Mucosa of descending colon (tissue), 3 donors: ENCODE measurements around the gene DCAKD. TPM values are rescaled to one million over a fixed set of nuclear protein-coding genes. Genes with fewer than 3 reads are reported as not detected.

Experiments used
- ATAC-seq: fragments of 200-7000 bp; cut with Tn5 transposase; one replicate; pipeline ENCODE4 v1.9.1; 2020; ENCODE audit warnings: mild to moderate bottlenecking, moderate library complexity
- DNase-seq, 3 donors: peaks; one replicate each; pipeline ENCODE4 v3.0.0-alpha.2; 2020
- H3K36me3 ChIP-seq: fragments of 200-600 bp; one replicate; pipeline ENCODE4 v1.8.0; 2021; ENCODE audit warnings: low read depth, mild to moderate bottlenecking
- H3K4me1 ChIP-seq: fragments of 200-600 bp; one replicate; pipeline ENCODE4 v1.8.0; 2021; ENCODE audit warnings: low read depth, mild to moderate bottlenecking
- H3K4me3 ChIP-seq: fragments of 200-600 bp; one replicate; pipeline ENCODE4 v1.8.0; 2021; ENCODE audit warnings: mild to moderate bottlenecking
- H3K9me3 ChIP-seq: fragments of 200-600 bp; one replicate; pipeline ENCODE4 v1.8.0; 2021; ENCODE audit warnings: mild to moderate bottlenecking
- intact Hi-C, 2 donors: fragments of 100-400 bp; cut with DNase I in 1 of 2; cut with micrococcal nuclease in 1 of 2; formaldehyde crosslinking; loops; one replicate each; pipeline versions ENCODE4 v1.11.0 to v1.11.1; 2022; cut with DNase I, micrococcal nuclease
- total RNA-seq, 3 donors: library from RNA; stranded (reverse); fragmentation: NEBNext Ultra II Directional in 2 of 3; extraction: Animal tissue kit (Norgen Biotek cat#: 25700) in 2 of 3; gene quantifications; one replicate each; pipeline versions ENCODE4 v1.2.1 to v1.2.4, GENCODE V29; 2021 to 2023
- TF ChIP-seq, protein P1 (sequence below): fragments of 200-600 bp; IDR thresholded peaks from one replicate; pipeline ENCODE4 v1.8.0; 2022; ENCODE audit warnings: antibody characterized with exemption, mild to moderate bottlenecking
- donor health status: DM: no; HTN: no; CAD: no; lungs with moderate emphysema.
- donor health status: DM: no; HTN: no; CAD: no.
- donor health status: DM: no; HTN: yes; CAD: no.

DCAKD gene
- total RNA-seq, 3 donors from 2014 or later = 21.6 to 29.0 (median 24.8) TPM

DNA sequence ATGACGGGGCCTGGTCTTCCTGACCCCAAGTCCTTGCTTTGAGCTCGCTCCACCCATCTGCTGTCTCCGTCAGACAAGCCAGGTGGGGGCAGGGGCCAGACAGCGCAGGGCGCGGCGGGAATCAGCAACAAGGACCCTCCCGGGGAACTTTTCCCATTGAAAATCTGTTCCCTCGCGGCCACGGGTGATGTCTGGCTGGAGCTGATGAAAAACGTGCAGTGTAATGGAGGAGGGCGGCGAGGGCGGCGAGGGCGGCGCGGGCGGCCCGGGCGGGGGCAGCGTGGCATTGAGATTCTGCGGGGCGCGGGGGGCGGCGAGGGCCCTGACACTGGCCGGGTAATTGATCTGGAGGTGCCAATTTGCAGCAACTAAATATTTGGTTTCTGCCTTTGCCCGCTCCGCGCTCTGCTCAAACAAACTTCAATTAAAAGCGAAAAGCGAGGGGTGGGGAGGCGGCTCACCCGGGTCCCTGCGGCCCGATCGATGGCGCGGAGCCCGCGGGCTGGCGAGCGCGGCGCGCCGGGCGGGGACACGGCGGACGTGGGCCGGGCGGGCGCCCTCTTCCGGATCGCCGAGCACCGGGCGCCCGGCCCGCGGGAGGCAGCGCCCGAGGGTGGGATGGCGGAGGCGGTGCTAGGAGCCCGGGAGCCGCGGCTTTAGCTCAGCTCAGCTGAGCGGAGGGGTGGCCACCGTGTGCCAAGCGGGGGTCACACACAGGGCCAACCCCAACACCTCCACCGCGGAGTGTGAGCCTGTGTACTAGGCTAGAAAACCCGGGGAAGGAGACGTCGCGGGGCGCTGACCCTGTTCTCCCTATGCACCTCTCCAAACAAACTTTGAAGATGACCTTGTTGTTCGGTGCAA lies 32.4 kb downstream of the DCAKD start:
- TF ChIP-seq, protein P1, sequence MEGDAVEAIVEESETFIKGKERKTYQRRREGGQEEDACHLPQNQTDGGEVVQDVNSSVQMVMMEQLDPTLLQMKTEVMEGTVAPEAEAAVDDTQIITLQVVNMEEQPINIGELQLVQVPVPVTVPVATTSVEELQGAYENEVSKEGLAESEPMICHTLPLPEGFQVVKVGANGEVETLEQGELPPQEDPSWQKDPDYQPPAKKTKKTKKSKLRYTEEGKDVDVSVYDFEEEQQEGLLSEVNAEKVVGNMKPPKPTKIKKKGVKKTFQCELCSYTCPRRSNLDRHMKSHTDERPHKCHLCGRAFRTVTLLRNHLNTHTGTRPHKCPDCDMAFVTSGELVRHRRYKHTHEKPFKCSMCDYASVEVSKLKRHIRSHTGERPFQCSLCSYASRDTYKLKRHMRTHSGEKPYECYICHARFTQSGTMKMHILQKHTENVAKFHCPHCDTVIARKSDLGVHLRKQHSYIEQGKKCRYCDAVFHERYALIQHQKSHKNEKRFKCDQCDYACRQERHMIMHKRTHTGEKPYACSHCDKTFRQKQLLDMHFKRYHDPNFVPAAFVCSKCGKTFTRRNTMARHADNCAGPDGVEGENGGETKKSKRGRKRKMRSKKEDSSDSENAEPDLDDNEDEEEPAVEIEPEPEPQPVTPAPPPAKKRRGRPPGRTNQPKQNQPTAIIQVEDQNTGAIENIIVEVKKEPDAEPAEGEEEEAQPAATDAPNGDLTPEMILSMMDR = peak; percentile 43
- intact Hi-C loops = loop anchor here in 1 of 2 donors (10.0 kb wide), 1 partner anchor 94 kb away; no protein-coding TSS in a partner anchor

DNA sequence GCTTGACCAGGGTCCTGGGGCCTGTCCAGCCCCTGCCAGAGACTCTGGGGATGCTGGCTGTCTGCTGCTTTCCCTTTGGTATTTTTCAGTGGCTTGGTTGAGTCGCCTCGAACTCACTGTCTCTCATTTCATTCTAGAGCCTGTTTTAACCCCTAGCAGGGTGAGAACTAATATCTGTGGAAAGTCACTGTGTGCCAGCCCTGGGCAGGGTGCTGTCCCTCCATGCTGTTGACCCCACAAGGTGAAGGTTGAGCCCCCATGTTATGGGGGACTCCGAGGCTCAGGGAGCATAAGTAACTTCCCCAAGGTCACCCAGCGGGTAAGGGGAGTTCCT lies 33.0 kb downstream of the DCAKD start:
- Histone ChIP-seq H3K4me3 (no peak overlapping the region), H3K4me1 (peaks cover 18% of the 10 kb centered on the region), H3K36me3 (no peaks in the 10 kb centered on the region), H3K9me3 (no peaks in the 10 kb centered on the region)
- intact Hi-C loops = loop anchor here in 1 of 2 donors (10.0 kb wide), 1 partner anchor 94 kb away; no protein-coding TSS in a partner anchor
- TF ChIP-seq, protein P1 = no peak
- DNase-seq (no peak), ATAC-seq (no peak)

More for the DNA sequence above, 32.4 kb downstream of the DCAKD start:
- Histone ChIP-seq H3K4me1 (peaks cover 18% of the 10 kb centered on the region), H3K36me3 (no peaks in the 10 kb centered on the region), H3K9me3 (no peaks in the 10 kb centered on the region), H3K4me3 (no peak overlapping the region)
- peak; percentile 80 for ATAC-seq
- DNase-seq = peak in 2 of 3 donors; percentile 50 to 72

DNA sequence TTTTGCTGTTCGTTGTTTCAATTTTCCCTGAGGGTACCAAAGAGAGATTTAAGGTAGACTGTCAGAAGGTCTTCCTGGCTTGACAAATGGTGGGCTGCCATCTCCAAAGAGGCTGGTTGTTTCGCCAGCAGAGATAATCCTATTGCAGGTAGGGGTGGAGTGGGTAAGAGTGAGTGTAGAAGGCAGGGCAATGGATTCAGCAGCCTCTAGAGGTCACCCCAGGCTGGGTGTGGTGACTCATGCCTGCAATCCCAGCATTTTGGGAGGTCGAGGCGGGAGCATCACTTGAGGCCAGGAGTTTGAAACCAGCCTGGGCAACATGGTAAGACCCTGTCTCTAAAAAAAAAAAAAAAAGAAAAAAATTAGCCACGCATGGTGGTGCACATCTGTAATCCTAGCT lies 34.6 kb downstream of the DCAKD start:
- Histone ChIP-seq H3K4me1 (peaks cover 18% of the 10 kb centered on the region), H3K9me3 (no peaks in the 10 kb centered on the region), H3K4me3 (no peak overlapping the region), H3K36me3 (no peaks in the 10 kb centered on the region)
- intact Hi-C loops = loop anchor here in 1 of 2 donors (10.0 kb wide), 1 partner anchor 92 kb away; no protein-coding TSS in a partner anchor
- TF ChIP-seq, protein P1 = peak; percentile 7
- ATAC-seq = no peak
- no peak for DNase-seq

DNA sequence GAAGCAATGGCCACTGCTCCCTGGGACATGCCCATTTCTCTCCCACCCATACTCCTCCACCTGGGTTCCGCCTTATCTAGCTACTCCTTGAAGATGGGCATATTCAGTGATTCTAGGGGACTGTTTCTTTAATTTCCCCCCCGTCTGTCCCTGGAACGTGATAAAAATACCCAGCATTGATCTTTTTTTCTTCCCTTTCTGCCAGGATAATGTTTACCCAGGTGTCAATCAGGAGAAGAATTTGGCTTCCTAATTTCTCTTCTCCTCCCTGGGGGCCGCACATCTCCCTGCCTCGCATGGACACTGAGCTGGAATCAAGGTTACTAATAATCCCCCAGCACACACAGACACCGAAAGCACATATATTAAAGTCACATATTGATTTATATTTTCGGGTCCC lies 35.2 kb downstream of the DCAKD start:
- intact Hi-C loops = loop anchor here in 1 of 2 donors (10.0 kb wide), 1 partner anchor 91 kb away; no protein-coding TSS in a partner anchor
- DNase-seq (no peak), ATAC-seq (no peak)
- TF ChIP-seq, protein P1 = no peak
- H3K4me1 ChIP-seq = peaks cover 13% of the 10 kb centered on the region
- no peaks in the 10 kb centered on the region for H3K36me3 ChIP-seq
- no peaks in the 10 kb centered on the region for H3K9me3 ChIP-seq
- no peak overlapping the region for H3K4me3 ChIP-seq

DNA sequence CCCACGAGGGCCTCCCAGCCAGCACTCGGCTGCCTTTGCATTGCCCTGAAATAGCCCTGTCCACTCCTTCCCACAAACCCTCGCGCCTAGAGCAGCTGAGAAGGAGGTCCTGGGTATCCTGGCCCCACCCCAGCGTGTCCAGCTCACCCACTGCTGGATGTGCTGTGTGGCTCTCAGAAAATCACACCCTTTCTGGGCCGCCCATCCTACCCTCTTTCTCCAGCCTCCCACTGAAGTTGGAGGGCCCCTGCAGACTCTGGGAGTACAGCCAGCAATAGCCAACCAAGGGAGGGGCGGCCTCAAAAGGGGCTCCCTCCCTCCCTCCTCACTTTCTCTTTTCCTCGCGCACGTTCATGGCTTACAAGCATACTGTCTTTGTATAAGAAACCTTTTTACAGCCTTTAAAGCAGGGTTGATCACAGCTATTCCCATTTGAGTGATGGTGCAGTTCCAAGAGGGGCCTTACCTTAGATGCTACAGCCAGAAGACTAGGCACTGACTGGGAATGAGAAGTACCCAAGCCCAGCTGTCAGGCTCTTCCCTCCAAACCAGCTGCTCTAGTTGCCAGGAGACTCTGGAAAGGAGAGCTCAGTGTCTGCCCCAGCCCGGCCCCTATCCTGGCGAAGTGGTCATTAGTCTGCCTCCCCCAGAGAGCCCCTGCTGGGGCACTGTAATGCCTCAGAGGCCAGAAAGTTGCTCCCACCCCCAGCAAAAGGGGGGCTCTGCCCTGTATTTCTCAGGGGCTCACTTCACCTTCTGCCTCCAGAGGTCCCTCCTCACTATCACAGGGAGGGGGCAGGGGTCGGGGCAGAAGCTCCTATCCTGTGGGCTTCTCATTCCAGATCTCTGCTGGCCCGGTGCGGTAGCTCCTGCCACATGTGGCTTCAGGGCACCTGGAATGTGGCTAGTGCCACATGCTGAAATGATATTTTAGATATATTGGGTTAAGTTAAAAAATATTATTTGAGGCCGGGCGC lies 38.1 kb downstream of the DCAKD start:
- no peaks in the 10 kb centered on the region for H3K36me3 ChIP-seq
- no peaks in the 10 kb centered on the region for H3K9me3 ChIP-seq
- no peak overlapping the region for H3K4me3 ChIP-seq
- DNase-seq (no peak), ATAC-seq (peak; percentile 43)
- intact Hi-C loops = loop anchor here in 1 of 2 donors (10.0 kb wide), 1 partner anchor 89 kb away; no protein-coding TSS in a partner anchor
- H3K4me1 ChIP-seq = no peaks in the 10 kb centered on the region
- TF ChIP-seq, protein P1 = no peak
